ENCODE measurements around the gene ANTXR1. TPM values are rescaled to one million over a fixed set of nuclear protein-coding genes. Genes with fewer than 3 reads are reported as not detected.

Gene ANTXR1
- total and polyA plus RNA-seq, 2 of the 8 experiments (the other 6 are each of a cell fraction or from before 2014, with no cell fraction given), result 15.8 to 44.3 TPM

- CTCF ChIA-PET (ENCODE audit: partially characterized antibody), result interaction anchor here (1.1 kb wide), 1 partner anchor 16 kb away, joined by 3 read pairs; no protein-coding TSS in a partner anchor
- Histone ChIP-seq H2AK5ac (ENCODE audit: low read depth, low read length) (no peak overlapping the region), H3K4ac (replicated peaks; ENCODE audit: insufficient read length, low read depth, low read length) (no peak overlapping the region), H3K56ac (replicated peaks; ENCODE audit: insufficient read length, low read depth, low read length) (no peak overlapping the region), H2BK20ac (ENCODE audit: low read length) (no peak overlapping the region), H2AFZ (ENCODE audit: low read length) (no peak overlapping the region), H3K23ac (ENCODE audit: insufficient read length) (no peak overlapping the region), H2BK5ac (ENCODE audit: low read depth, low read length) (no peak overlapping the region), H4K8ac (ENCODE audit: extremely low read depth, insufficient read depth, low read length) (no peak overlapping the region), H3K27me3 (replicated peaks in 1 of 4; ENCODE audit: control insufficient read depth in 3 of 4, extremely low read depth in 1 of 4, insufficient read depth in 3 of 4, low read length in 3 of 4) (no peaks in the 10 kb centered on the region), H3K4me1 (replicated peaks in 1 of 4; ENCODE audit: control insufficient read depth in 3 of 4, insufficient read depth in 4 of 4, low read length in 3 of 4) (peaks cover 4 to 13% (median 8%) of the 10 kb centered on the region in 4 experiments; a peak in 6 of 7 replicates), H3K9ac (replicated peaks in 1 of 4; ENCODE audit: extremely low read depth in 1 of 4, low read depth in 3 of 4, low read length in 3 of 4) (no peak overlapping the region), H3K36me3 (ENCODE audit: control insufficient read depth in 2 of 4, insufficient read depth in 4 of 4, low read length in 3 of 4) (peaks cover 0 to 7% (median 3%) of the 10 kb centered on the region in 4 experiments; a peak in 5 of 8 replicates), H3K23me2 (ENCODE audit: low read depth, low read length) (no peaks in the 10 kb centered on the region), H2BK120ac (replicated peaks; ENCODE audit: low read depth, low read length) (no peak overlapping the region), H3K79me2 (ENCODE audit: control insufficient read depth in 1 of 2, insufficient read depth in 2 of 2, low read length in 2 of 2) (no peaks in the 10 kb centered on the region), H3K79me1 (ENCODE audit: low read depth, low read length) (no peaks in the 10 kb centered on the region), H4K20me1 (replicated peaks in 1 of 2; ENCODE audit: control insufficient read depth in 1 of 2, insufficient read depth in 2 of 2, low read length in 2 of 2) (peaks cover 0 to 1% of the 10 kb centered on the region in 2 experiments), H4K91ac (replicated peaks; ENCODE audit: insufficient read length, low read length) (no peak overlapping the region), H4K5ac (ENCODE audit: insufficient read length, low read depth, low read length) (no peak overlapping the region), H3K4me2 (ENCODE audit: insufficient read depth in 1 of 2, low read depth in 2 of 2, low read length in 2 of 2) (no peak overlapping the region), H3K9me3 (ENCODE audit: insufficient read depth in 2 of 2, low read depth in 1 of 2, low read length in 1 of 2) (no peaks in the 10 kb centered on the region), H3K27ac (ENCODE audit: low read depth, low read length) (no peak overlapping the region), H2BK12ac (ENCODE audit: low read depth, low read length) (no peak overlapping the region), H3K4me3 (ENCODE audit: extremely low read depth in 1 of 4, insufficient read depth in 2 of 4, low read depth in 3 of 4, low read length in 4 of 4) (no peak overlapping the region), H3K18ac (ENCODE audit: extremely low read depth, low read length) (no peak overlapping the region), H3K14ac (ENCODE audit: insufficient read length) (no peak overlapping the region), H2BK15ac (ENCODE audit: low read length) (no peak overlapping the region)
- FAIRE-seq, result no peak
- 80% methylated on average over 1 of the region's 1 CpG; no CpG with 5 or more reads in 1 of the 2 experiments for WGBS, 2 experiments (ENCODE audit: extremely low coverage in 1 of 2, insufficient coverage in 1 of 2, insufficient read length in 1 of 2, insufficient replicate concordance in 2 of 2, low coverage in 1 of 2, low lambda C conversion rate in 2 of 2, missing lambda C conversion rate in 1 of 2)
- no peak for DNase-seq (ENCODE audit: low read depth in 1 of 2, low spot score in 2 of 2)
- POLR2A ChIA-PET (ENCODE audit: partially characterized antibody), result no interaction called here
- TF ChIP-seq CBX8 (IDR thresholded peaks at IDR 0.05; ENCODE audit: borderline replicate concordance, low read depth, low read length), result no peak
- no peak for TF ChIP-seq BACH1 (IDR thresholded peaks at IDR 0.05; ENCODE audit: low read length)
- no peak for TF ChIP-seq SP4 (IDR thresholded peaks at IDR 0.05; ENCODE audit: low read length)
- no peak for TF ChIP-seq SIX5 (IDR thresholded peaks at IDR 0.05; ENCODE audit: low read depth, low read length)
- no peak for TF ChIP-seq MAFK (IDR thresholded peaks at IDR 0.05; ENCODE audit: low read depth, low read length)
- no peak for TF ChIP-seq KDM1A (IDR thresholded peaks at IDR 0.05; ENCODE audit: borderline replicate concordance, low read length)
- TF ChIP-seq SUZ12 (IDR thresholded peaks at IDR 0.05; ENCODE audit: low read length), result no peak
- TF ChIP-seq HDAC6 (IDR thresholded peaks at IDR 0.05; ENCODE audit: low read depth, low read length), result no peak
- no peak for TF ChIP-seq ATF3 (IDR thresholded peaks at IDR 0.05; ENCODE audit: insufficient read depth, low read depth, low read length)
- TF ChIP-seq HDAC2 (IDR thresholded peaks at IDR 0.05; ENCODE audit: borderline replicate concordance in 1 of 2, low read depth in 2 of 2, low read length in 2 of 2), result no peak
- TF ChIP-seq POLR2AphosphoS5 (IDR thresholded peaks at IDR 0.05; ENCODE audit: low read depth, low read length), result no peak
- no peak for TF ChIP-seq KDM5A (IDR thresholded peaks at IDR 0.05; ENCODE audit: low read length)
- TF ChIP-seq POU5F1 (IDR thresholded peaks at IDR 0.05; ENCODE audit: low read depth, low read length), result no peak
- TF ChIP-seq EZH2 (IDR thresholded peaks at IDR 0.05; ENCODE audit: low read depth, low read length, severe bottlenecking), result no peak
- no peak for TF ChIP-seq ZNF274 (IDR thresholded peaks at IDR 0.05; ENCODE audit: borderline replicate concordance, extremely low read depth, low read length)
These were observed 62.5 kb downstream of the ANTXR1 start for GRCh38 chr2:69075486-69075885.

Data from H1 (cell line).